ENCODE data around the gene NKX3-2. TPM values are rescaled to one million over a fixed set of nuclear protein-coding genes. Genes with fewer than 3 reads are reported as not detected.

NKX3-2 gene
- total RNA-seq, 1 experiment from 2014 or later: not detected

DNA sequence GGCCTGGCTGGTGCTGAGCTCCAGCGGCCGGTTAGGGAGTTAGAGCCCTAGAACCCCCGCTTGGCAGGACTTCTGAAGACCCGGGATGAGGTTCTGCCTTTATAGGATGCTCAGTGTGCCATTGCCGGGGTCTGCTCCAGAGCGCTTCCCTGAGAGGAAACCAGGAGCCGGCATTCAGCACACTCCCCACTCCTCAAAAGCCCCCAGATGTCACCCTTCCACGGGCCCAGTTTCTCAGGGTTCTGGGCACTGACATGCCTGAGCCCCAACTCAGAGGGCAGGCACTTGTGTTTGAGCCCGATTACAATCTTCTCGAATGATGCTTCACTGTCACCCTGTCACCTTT is 6.5 kb downstream of the NKX3-2 start:
- Histone ChIP-seq H3K27ac (no peak overlapping the region), H2AFZ (no peak overlapping the region), H3K27me3 (ENCODE audit: insufficient read depth, low read depth) (peaks cover 29% of the 10 kb centered on the region), H3K79me2 (ENCODE audit: low read depth) (no peaks in the 10 kb centered on the region), H3F3A (ENCODE audit: insufficient read depth, low read depth) (no peaks in the 10 kb centered on the region), H4K20me1 (ENCODE audit: insufficient read depth) (no peaks in the 10 kb centered on the region), H3K9me2 (ENCODE audit: insufficient read depth) (no peaks in the 10 kb centered on the region), H3K9me3 (ENCODE audit: insufficient read depth, low read depth) (no peaks in the 10 kb centered on the region), H3K36me3 (ENCODE audit: low read depth) (no peaks in the 10 kb centered on the region), H3K4me3 (no peak overlapping the region), H3K4me1 (replicated peaks; ENCODE audit: insufficient read depth) (no peaks in the 10 kb centered on the region), H3K4me2 (no peak overlapping the region)
- POLR2A ChIA-PET (ENCODE audit: unreplicated experiment): no interaction called here
- intact Hi-C loops (cut with micrococcal nuclease; ENCODE audit: unreplicated experiment): no loop called here
- TF ChIP-seq, protein P1, sequence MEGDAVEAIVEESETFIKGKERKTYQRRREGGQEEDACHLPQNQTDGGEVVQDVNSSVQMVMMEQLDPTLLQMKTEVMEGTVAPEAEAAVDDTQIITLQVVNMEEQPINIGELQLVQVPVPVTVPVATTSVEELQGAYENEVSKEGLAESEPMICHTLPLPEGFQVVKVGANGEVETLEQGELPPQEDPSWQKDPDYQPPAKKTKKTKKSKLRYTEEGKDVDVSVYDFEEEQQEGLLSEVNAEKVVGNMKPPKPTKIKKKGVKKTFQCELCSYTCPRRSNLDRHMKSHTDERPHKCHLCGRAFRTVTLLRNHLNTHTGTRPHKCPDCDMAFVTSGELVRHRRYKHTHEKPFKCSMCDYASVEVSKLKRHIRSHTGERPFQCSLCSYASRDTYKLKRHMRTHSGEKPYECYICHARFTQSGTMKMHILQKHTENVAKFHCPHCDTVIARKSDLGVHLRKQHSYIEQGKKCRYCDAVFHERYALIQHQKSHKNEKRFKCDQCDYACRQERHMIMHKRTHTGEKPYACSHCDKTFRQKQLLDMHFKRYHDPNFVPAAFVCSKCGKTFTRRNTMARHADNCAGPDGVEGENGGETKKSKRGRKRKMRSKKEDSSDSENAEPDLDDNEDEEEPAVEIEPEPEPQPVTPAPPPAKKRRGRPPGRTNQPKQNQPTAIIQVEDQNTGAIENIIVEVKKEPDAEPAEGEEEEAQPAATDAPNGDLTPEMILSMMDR (conservative IDR thresholded peaks at IDR 0.05): no peak
- no peak for TF ChIP-seq EZH2 (IDR thresholded peaks at IDR 0.05; ENCODE audit: low read depth)
- no peak for DNase-seq
- CTCF ChIA-PET: no interaction called here
- no TSS peak for BruUV-seq (replicated peaks)

DNA sequence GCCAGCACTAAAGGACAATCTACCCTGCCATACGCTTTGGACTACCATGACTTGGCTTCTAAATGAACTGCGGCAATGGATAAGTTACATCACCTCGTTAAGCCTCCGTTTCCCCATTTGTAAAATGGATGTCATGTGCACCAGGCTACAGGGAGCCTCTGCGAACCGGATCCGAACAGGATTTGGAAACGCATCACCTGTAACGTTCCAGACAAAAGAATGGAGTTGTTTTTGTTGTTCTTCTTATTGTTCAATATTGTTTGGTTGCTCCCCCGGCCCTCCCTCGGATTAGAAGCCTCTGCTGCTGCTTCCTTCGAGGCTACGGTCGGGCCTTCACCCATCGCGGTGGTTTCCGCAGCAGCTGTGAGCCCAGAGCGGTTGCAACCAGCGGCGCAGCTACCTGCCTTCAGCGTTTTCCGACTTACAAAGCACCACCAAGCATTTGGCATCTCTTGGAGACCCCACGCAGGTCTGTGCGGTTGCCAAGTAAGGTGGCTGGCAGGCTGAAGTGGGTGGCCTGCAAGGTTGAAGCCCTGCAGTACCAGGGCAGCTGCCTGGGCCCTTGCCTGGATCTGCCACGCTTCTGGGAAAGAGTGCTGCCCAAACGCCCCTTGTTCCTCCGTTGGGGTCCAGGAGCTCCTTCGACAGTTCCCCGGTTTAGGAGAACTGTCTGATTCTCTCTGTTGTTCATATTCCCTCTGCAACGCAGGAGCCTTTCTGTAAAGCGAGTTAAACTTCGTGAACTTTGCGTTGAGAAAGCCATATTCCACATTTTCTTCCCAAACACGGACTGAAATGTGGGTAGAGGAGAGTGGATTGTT is 7.1 kb downstream of the NKX3-2 start:
- H3K4me3 ChIP-seq: no peak overlapping the region
- H3F3A ChIP-seq (ENCODE audit: insufficient read depth, low read depth): no peaks in the 10 kb centered on the region
- H2AFZ ChIP-seq: no peak overlapping the region
- H3K79me2 ChIP-seq (ENCODE audit: low read depth): no peaks in the 10 kb centered on the region
- ChIA-PET CTCF (no interaction called here), POLR2A (ENCODE audit: unreplicated experiment) (no interaction called here)
- intact Hi-C loops (cut with micrococcal nuclease; ENCODE audit: unreplicated experiment): no loop called here
- no peaks in the 10 kb centered on the region for H3K36me3 ChIP-seq (ENCODE audit: low read depth)
- no peak for TF ChIP-seq EZH2 (IDR thresholded peaks at IDR 0.05; ENCODE audit: low read depth)
- TF ChIP-seq, protein P1 (conservative IDR thresholded peaks at IDR 0.05): no peak
- no peak overlapping the region for H3K27ac ChIP-seq
- H3K4me2 ChIP-seq: no peak overlapping the region
- BruUV-seq (replicated peaks): no TSS peak
- no peak for DNase-seq
- no peaks in the 10 kb centered on the region for H4K20me1 ChIP-seq (ENCODE audit: insufficient read depth)
- no peaks in the 10 kb centered on the region for H3K9me3 ChIP-seq (ENCODE audit: insufficient read depth, low read depth)
- H3K4me1 ChIP-seq (replicated peaks; ENCODE audit: insufficient read depth): no peaks in the 10 kb centered on the region
- peaks cover 29% of the 10 kb centered on the region for H3K27me3 ChIP-seq (ENCODE audit: insufficient read depth, low read depth)
- H3K9me2 ChIP-seq (ENCODE audit: insufficient read depth): no peaks in the 10 kb centered on the region

DNA sequence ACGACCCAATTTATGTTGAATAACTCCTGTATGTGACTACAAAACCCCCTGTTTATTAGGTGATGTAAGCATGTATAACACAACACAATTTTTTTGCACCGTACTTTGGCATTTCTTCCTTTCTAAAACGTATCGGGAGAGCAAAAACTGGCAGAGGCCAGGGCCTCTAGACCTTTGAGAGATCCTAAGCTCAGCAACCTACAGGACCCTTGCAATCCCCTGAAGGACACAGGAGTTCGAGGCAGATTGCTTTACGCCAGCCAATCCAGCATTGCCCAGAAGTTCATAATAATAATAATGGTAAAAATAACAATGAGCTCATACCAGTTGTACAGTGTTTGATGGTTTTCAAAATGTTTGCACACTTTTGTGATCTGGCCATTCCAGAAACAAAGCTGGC is 7.7 kb downstream of the NKX3-2 start:
- H3F3A ChIP-seq (ENCODE audit: insufficient read depth, low read depth): no peaks in the 10 kb centered on the region
- no peak overlapping the region for H3K4me3 ChIP-seq
- H4K20me1 ChIP-seq (ENCODE audit: insufficient read depth): no peaks in the 10 kb centered on the region
- H3K4me2 ChIP-seq: no peak overlapping the region
- ChIA-PET POLR2A (ENCODE audit: unreplicated experiment) (no interaction called here), CTCF (no interaction called here)
- H2AFZ ChIP-seq: no peak overlapping the region
- H3K27me3 ChIP-seq (ENCODE audit: insufficient read depth, low read depth): peaks cover 29% of the 10 kb centered on the region
- no peak for TF ChIP-seq EZH2 (IDR thresholded peaks at IDR 0.05; ENCODE audit: low read depth)
- TF ChIP-seq, protein P1 (conservative IDR thresholded peaks at IDR 0.05): no peak
- DNase-seq: no peak
- H3K9me2 ChIP-seq (ENCODE audit: insufficient read depth): no peaks in the 10 kb centered on the region
- H3K79me2 ChIP-seq (ENCODE audit: low read depth): no peaks in the 10 kb centered on the region
- no TSS peak for BruUV-seq (replicated peaks)
- intact Hi-C loops (cut with micrococcal nuclease; ENCODE audit: unreplicated experiment): no loop called here
- H3K9me3 ChIP-seq (ENCODE audit: insufficient read depth, low read depth): no peaks in the 10 kb centered on the region
- H3K4me1 ChIP-seq (replicated peaks; ENCODE audit: insufficient read depth): no peaks in the 10 kb centered on the region
- H3K36me3 ChIP-seq (ENCODE audit: low read depth): no peaks in the 10 kb centered on the region
- no peak overlapping the region for H3K27ac ChIP-seq

Data from PC-9 (cell line).